Activated T-cell treated with anti-CD3 and anti-CD28 coated beads, Interleukin-2, amount 50 U/mL, for 72 hours (primary cell): ENCODE results near the gene QKI. TPM values are rescaled to one million over a fixed set of nuclear protein-coding genes. Genes with fewer than 3 reads are reported as not detected.

Experiments
- ATAC-seq, 2 donors: fragments of 150-1000 bp; cut with Tn5 transposase; replicated peaks in 1 of 2; 2 replicates each; pipeline ENCODE4 v1.10.0; 2021; ENCODE audit warnings: moderate library complexity in 2 of 2, mild to moderate bottlenecking in 1 of 2
- DNase-seq, 2 donors: peaks; one replicate each; pipeline ENCODE4 v3.0.0; 2021 to 2022; ENCODE audit warnings: mixed read lengths in 1 of 2
- H3K27ac Mint-ChIP-seq: one replicate; pipeline ENCODE4 v1.8.0; 2022; ENCODE audit warnings: mild to moderate bottlenecking, moderate library complexity, mixed read lengths
- H3K27me3 Mint-ChIP-seq: one replicate; pipeline ENCODE4 v1.8.0; 2022; ENCODE audit warnings: low read depth, mixed read lengths
- H3K36me3 Mint-ChIP-seq, 2 donors: one replicate each; pipeline ENCODE4 v1.8.0; 2022; ENCODE audit warnings: mixed read lengths in 2 of 2, mild to moderate bottlenecking in 1 of 2; ENCODE audit not compliant: insufficient read depth in 2 of 2
- H3K4me1 Mint-ChIP-seq: one replicate; pipeline ENCODE4 v1.8.0; 2022; ENCODE audit warnings: low read depth, mixed read lengths
- H3K4me3 Mint-ChIP-seq, 2 donors: one replicate each; pipeline ENCODE4 v1.8.0; 2022; ENCODE audit warnings: mild to moderate bottlenecking in 2 of 2, mixed read lengths in 2 of 2, moderate library complexity in 2 of 2
- H3K9me3 Mint-ChIP-seq, 2 donors: one replicate each; pipeline ENCODE4 v1.8.0; 2022; ENCODE audit warnings: mixed read lengths in 2 of 2
- total RNA-seq, 2 donors: library from RNA; stranded (reverse); gene quantifications; one replicate each; pipeline ENCODE4 v1.2.3, GENCODE V29; 2022

QKI gene
- total RNA-seq, 2 donors from 2014 or later: 62.0 to 64.2 TPM

DNA sequence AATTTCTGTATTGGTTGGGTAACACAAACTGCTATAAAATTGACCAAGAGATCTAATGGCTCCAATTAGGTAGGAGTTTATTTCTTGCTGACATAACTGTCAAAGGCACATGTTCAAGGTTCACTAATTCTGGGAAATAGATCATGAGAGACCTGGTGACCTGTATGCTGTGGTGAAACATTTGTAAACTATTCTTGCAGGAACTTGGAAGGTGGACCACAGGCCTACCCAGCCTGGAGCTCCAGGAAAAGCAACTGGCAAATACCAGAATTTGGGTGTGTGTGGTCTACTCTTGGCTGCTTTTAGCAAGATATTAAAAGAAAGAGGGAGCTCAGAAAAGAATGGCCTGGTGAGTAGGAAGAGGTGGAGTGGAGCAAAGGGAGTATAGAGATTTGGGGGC is 184.6 kb downstream of the QKI start:
- no peak for DNase-seq
- no peak overlapping the region for H3K4me3 Mint-ChIP-seq

DNA sequence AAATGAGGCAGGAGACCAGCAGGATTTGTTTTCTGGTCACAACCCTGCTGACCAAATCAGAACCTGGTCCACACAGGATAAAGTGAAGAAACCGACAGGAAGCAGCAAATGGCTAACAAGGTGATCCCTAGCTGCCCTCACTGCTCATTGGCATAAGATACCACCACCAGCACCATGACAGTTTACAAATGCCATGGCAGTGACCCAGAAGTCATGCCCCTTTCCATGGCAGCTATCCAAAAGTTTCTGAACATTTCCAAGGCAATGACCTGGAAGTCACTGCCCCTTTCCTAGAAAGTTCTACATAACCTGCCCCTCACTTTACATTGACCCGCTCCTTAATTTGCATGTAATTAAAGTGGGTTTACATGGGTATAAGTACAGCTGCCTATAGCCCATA is 185.2 kb downstream of the QKI start:
- DNase-seq (no peak), ATAC-seq (no peak)
- H3K4me1 Mint-ChIP-seq: no peaks in the 10 kb centered on the region
- H3K9me3 Mint-ChIP-seq: no peaks in the 10 kb centered on the region
- H3K27ac Mint-ChIP-seq: no peak overlapping the region
- peaks cover 19% of the 10 kb centered on the region for H3K27me3 Mint-ChIP-seq
- no peak overlapping the region for H3K4me3 Mint-ChIP-seq
- H3K36me3 Mint-ChIP-seq: no peaks in the 10 kb centered on the region

More for the DNA sequence above, 184.6 kb downstream of the QKI start:
- peaks cover 19% of the 10 kb centered on the region for H3K27me3 Mint-ChIP-seq
- no peaks in the 10 kb centered on the region for H3K9me3 Mint-ChIP-seq
- no peak overlapping the region for H3K27ac Mint-ChIP-seq
- no peaks in the 10 kb centered on the region for H3K4me1 Mint-ChIP-seq
- no peak for ATAC-seq
- peaks cover 0 to 2% of the 10 kb centered on the region in 2 donors for H3K36me3 Mint-ChIP-seq

DNA sequence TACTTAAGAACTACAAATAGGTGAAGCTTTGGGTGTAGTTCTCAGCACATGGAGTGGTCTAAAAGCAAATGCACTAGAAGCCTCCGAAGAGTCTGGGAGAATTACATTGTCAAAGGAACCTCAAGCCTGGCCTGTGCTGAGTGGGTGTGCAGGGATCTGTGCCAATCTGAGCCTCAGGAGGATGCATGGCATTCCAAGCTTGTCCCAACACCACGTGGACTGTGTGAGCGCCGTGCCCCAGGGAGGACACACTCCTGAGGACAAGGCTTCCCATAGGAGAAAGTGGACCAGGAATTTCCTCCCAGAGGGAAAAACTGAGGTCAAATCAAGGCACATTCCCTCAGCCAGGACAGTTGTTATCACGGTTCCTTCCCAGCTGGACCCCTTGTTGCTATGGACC is 185.8 kb downstream of the QKI start:
- ATAC-seq (no peak), DNase-seq (no peak)
- H3K4me3 Mint-ChIP-seq: no peak overlapping the region
- no peak overlapping the region for H3K27ac Mint-ChIP-seq
- peaks cover 14% of the 10 kb centered on the region for H3K27me3 Mint-ChIP-seq
- H3K4me1 Mint-ChIP-seq: no peaks in the 10 kb centered on the region
- H3K9me3 Mint-ChIP-seq: peaks cover 0 to under 1% of the 10 kb centered on the region in 2 donors
- no peaks in the 10 kb centered on the region for H3K36me3 Mint-ChIP-seq

DNA sequence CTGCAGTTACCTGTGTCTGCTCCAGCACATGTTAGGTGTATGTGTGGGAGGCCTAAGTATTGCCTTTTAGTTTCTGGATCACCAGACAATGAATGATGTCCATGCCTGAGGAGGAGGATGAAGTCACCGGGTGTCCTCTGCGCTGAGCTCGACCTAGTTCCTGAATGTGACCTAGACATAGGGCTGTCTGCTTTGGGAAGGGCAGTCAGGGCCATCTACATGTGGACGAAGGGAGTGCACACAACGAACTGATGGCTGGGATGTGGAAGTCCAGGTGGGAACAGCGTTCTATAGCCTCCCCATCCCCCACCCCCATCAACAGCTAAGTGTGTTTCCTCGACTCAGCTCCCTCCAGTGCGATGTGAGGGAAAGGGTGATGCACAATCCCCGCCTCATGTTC is 186.3 kb downstream of the QKI start:
- ATAC-seq (no peak), DNase-seq (no peak)
- no peak overlapping the region for H3K4me3 Mint-ChIP-seq
- no peak overlapping the region for H3K27ac Mint-ChIP-seq
- peaks cover 1 to 2% of the 10 kb centered on the region in 2 donors for H3K9me3 Mint-ChIP-seq
- peaks cover 13% of the 10 kb centered on the region for H3K27me3 Mint-ChIP-seq
- H3K36me3 Mint-ChIP-seq: no peaks in the 10 kb centered on the region
- H3K4me1 Mint-ChIP-seq: no peaks in the 10 kb centered on the region

DNA sequence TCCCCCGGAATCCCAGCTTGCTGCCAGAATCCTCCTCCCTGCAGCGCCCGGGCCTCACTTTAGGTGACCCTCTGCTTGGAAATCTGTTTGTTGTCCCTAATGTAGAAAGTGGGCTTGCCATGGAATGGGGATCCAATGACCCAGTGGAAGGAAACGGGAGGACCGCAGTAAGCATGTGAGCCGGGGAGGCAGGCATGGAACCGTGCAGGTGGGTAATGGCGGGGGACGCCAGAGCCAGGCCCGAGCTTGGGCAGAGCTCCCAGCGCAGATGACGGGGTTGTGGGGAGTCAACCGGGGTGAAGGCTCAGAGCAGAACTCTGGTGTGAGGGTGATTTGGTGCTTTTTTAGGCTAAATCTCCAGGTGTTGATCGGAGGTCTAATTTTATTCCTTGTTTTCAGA is 188.3 kb downstream of the QKI start:
- Mint-ChIP-seq H3K36me3 (no peaks in the 10 kb centered on the region), H3K27me3 (peaks cover 6% of the 10 kb centered on the region), H3K4me3 (no peak overlapping the region), H3K9me3 (peaks cover 1 to 2% of the 10 kb centered on the region in 2 donors), H3K27ac (no peak overlapping the region), H3K4me1 (no peaks in the 10 kb centered on the region)
- DNase-seq (no peak), ATAC-seq (no peak)

DNA sequence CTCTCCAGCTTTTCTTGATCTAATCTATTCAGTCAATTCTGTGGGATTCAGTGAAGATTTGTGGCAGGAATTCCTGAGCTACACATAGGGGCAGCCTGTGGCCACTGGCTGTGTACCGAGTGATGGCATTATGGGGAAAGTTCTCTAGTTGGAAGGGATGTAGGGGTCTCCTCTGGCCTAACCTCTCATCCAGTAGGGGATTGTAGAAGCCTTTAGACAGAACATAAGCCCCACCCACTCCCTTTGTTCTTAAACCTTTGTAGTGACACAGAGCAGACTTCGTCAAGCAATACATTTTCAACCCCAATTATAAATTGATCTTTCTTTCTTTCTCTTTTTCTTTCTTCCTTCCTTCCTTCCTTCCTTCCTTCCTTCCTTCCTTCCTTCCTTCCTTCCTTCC is 188.9 kb downstream of the QKI start:
- DNase-seq (no peak), ATAC-seq (no peak)
- no peaks in the 10 kb centered on the region for H3K4me1 Mint-ChIP-seq
- H3K27me3 Mint-ChIP-seq: peaks cover 6% of the 10 kb centered on the region
- H3K9me3 Mint-ChIP-seq: peaks cover 1 to 2% of the 10 kb centered on the region in 2 donors
- H3K4me3 Mint-ChIP-seq: no peak overlapping the region
- H3K36me3 Mint-ChIP-seq: no peaks in the 10 kb centered on the region
- no peak overlapping the region for H3K27ac Mint-ChIP-seq

DNA sequence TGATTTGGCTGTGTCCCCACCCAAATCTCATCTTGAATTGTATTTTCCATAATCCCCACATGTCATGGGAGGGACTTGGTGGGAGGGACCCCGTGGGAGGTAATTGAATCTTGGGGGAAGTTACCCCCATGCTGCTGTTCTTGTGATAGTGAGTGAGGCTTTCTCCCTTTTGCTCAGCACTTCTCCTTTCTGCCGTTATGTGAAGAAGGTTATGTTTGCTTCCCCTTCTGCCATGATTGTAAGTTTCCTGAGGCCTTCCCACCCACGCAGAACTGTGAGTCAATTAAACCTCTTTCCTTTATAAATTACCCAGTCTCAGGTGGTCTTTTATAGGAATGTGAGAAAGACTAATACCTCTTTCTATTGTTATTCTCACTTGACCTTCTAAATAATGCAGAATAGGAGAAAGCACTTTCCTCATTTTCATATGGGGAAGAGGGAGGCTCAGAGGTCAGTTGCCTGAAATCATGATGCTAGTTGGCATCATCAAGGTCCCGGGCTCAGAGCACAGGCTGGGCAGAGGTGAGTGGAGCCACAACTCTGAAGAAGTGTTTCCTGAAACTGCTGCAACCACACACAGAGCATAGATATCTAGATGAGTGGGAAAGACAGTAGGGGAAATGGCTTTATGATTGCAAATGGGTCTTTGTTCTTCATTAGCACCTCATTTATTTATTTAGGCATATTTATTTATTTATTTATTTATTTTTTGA is 191.0 kb downstream of the QKI start:
- Mint-ChIP-seq H3K9me3 (peaks cover 1 to 2% of the 10 kb centered on the region in 2 donors), H3K4me3 (no peak overlapping the region), H3K27ac (no peak overlapping the region), H3K27me3 (no peaks in the 10 kb centered on the region), H3K36me3 (no peaks in the 10 kb centered on the region), H3K4me1 (no peaks in the 10 kb centered on the region)
- no peak for DNase-seq
- no peak for ATAC-seq

DNA sequence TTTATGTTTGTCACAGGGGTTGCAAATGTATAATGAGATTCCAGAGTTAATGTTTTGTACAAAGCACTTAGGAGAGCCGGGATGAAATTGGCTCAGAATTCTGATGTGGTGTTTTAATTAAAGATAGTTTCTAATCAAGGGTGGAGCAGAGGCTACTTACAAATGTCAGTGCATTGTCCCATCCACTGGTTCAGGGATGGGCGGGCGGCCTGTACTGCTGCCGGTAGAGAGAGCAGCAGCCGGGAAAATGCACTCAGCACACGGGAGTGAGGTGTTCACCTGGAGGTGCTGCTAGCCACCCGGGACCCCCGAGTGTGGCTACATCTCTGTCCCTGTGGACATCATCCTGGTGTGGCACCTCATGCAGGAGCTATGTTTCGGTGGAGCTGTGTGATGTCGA is 193.3 kb downstream of the QKI start:
- ATAC-seq: no peak
- Mint-ChIP-seq H3K27ac (no peak overlapping the region), H3K36me3 (no peaks in the 10 kb centered on the region), H3K27me3 (no peaks in the 10 kb centered on the region), H3K4me1 (no peaks in the 10 kb centered on the region), H3K9me3 (peaks cover 1 to 2% of the 10 kb centered on the region in 2 donors), H3K4me3 (no peak overlapping the region)
- DNase-seq: no peak

DNA sequence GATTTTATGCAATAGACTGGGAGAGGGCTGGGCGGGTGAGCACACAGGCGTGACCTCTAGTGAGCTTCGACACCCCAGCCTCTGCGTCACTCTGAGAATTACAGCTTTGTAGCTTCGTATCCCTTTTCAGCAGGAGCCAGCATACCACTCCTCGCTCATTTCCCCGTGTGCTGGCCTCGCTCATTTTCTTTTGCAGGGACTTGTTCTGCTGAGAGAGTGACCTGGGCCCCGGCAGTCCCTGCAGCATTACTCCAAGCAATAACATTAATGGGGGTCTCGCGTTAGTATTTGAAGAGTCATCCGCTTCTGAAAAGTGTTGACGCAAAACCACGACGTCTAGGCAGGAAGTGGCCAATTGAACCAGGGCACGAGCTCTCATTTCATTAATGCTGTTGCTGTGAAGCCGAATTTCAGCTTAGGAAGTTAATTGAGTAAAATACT is 193.7 kb downstream of the QKI start:
- no peaks in the 10 kb centered on the region for H3K27me3 Mint-ChIP-seq
- H3K36me3 Mint-ChIP-seq: no peaks in the 10 kb centered on the region
- ATAC-seq (no peak), DNase-seq (no peak)
- no peak overlapping the region for H3K27ac Mint-ChIP-seq
- H3K4me1 Mint-ChIP-seq: no peaks in the 10 kb centered on the region
- H3K4me3 Mint-ChIP-seq: no peak overlapping the region
- peaks cover 1 to 2% of the 10 kb centered on the region in 2 donors for H3K9me3 Mint-ChIP-seq

DNA sequence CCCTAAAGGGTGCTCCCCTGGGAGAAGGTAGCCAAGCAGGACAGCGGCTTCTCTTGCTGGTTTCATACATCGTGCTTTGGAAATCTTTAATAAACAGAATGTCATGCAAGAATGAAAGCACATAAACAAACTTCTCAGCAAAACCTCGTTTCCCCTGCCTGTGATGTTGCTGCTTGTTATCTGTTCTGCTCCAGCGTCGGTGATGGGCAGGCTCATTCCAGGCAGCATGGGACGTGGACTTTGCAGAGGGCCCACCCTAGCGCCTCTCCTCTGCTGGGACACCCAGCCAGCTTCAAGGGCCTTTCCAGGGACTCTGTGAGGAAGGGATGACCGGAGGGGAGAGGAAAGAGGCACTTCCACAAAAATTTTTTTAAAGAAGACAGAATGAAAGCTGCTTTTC is 197.7 kb downstream of the QKI start:
- no peaks in the 10 kb centered on the region for H3K36me3 Mint-ChIP-seq
- DNase-seq (no peak), ATAC-seq (no peak)
- H3K4me1 Mint-ChIP-seq: no peaks in the 10 kb centered on the region
- no peak overlapping the region for H3K27ac Mint-ChIP-seq
- no peaks in the 10 kb centered on the region for H3K9me3 Mint-ChIP-seq
- no peak overlapping the region for H3K4me3 Mint-ChIP-seq
- no peaks in the 10 kb centered on the region for H3K27me3 Mint-ChIP-seq

DNA sequence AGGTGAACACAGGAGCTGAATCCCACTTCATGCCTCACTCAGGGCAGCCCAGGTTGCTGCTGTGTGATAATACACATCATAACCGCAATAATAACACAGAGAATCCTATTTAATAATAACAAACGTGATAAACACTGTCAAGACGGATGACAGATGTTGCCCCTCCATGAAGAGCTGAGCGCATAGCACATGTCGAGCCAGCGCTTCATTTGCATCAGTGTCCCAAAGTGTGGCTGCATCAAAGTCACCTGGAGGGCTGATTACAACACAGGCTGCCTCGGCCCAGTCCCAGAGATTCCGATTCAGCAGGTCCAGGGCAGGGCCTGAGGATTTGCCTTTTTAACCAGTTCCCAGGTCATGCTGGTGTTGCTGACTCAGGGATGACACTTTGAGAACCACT is 198.5 kb downstream of the QKI start:
- DNase-seq (no peak), ATAC-seq (no peak)
- Mint-ChIP-seq H3K27me3 (no peaks in the 10 kb centered on the region), H3K4me1 (no peaks in the 10 kb centered on the region), H3K4me3 (no peak overlapping the region), H3K9me3 (no peaks in the 10 kb centered on the region), H3K27ac (no peak overlapping the region), H3K36me3 (no peaks in the 10 kb centered on the region)

DNA sequence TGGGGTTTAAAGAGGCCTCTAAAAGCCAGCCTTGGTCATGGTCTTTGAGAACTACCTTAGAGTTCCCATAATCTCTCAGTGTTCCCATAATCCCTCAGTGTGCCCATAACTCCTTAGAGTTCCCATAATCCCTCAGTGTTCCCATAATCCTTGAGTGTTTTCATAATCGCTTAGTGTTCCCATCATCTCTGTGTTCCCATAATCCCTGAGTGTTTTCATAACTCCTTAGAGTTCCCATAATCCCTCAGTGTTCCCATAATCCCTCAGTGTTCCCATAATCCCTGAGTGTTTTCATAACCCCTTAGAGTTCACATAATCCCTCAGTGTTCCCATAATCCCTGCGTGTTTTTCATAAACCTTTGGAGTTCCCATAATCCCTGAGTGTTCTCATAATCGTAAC is 199.2 kb downstream of the QKI start:
- no peaks in the 10 kb centered on the region for H3K4me1 Mint-ChIP-seq
- ATAC-seq: no peak
- no peak for DNase-seq
- H3K36me3 Mint-ChIP-seq: no peaks in the 10 kb centered on the region
- no peaks in the 10 kb centered on the region for H3K9me3 Mint-ChIP-seq
- no peak overlapping the region for H3K4me3 Mint-ChIP-seq
- no peaks in the 10 kb centered on the region for H3K27me3 Mint-ChIP-seq
- H3K27ac Mint-ChIP-seq: no peak overlapping the region

DNA sequence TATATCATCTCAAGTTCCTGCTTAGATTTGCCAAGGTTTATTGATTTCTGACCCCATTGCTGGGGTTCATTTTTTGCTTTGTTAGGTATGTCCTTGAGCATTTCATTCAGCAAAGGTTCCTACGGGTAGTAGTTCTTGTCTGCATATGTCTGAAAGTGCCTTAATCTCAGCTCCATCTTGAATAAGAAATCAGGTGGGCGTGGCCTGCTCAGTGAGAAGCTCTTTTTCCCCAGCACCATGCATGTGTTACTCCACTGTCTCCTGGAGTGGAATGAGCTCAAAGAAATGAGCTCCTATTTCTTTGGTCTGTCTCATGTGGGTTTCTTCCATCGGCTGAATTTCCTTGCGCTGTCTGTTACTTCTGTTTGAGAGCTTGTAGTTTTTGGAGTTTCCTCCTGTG is 201.9 kb downstream of the QKI start:
- Mint-ChIP-seq H3K27me3 (no peaks in the 10 kb centered on the region), H3K27ac (no peak overlapping the region), H3K36me3 (no peaks in the 10 kb centered on the region), H3K4me3 (no peak overlapping the region), H3K4me1 (no peaks in the 10 kb centered on the region), H3K9me3 (peaks cover 0 to 2% of the 10 kb centered on the region in 2 donors)
- no peak for ATAC-seq
- no peak for DNase-seq

DNA sequence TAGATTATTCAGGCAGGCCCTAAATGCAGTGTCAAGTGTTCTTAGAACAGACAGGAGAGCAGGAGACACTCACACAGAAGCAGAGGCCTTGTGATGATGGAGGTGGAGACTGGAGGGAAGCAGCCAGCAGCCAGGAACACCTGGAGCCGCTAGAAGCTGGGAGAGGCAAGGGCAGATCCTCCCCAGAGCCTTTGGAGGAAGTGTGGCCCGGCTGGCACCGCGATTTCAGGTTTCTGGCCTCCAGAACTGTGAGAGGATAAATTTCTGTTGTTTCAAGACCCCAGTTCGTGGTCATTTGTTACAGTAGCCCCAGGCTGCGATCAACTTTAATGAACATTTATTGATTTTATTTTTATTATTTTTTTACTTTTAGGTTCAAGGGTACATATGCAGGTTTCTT is 203.0 kb downstream of the QKI start:
- H3K36me3 Mint-ChIP-seq: no peaks in the 10 kb centered on the region
- H3K27ac Mint-ChIP-seq: no peak overlapping the region
- peaks cover 0 to 2% of the 10 kb centered on the region in 2 donors for H3K9me3 Mint-ChIP-seq
- no peak overlapping the region for H3K4me3 Mint-ChIP-seq
- no peaks in the 10 kb centered on the region for H3K4me1 Mint-ChIP-seq
- DNase-seq: no peak
- no peaks in the 10 kb centered on the region for H3K27me3 Mint-ChIP-seq
- no peak for ATAC-seq
